22Rv1 (cell line): ENCODE data around the gene TMEM232.

ENCODE experiments used
- H3K27ac ChIP-seq: fragments of 450-650 bp; 2 replicates; pipeline ENCODE4 v1.5.1; 2017
- CTCF ChIP-seq: fragments of 450-650 bp; IDR thresholded peaks from 2 replicates; pipeline ENCODE4 v1.5.1; 2017; ENCODE audit warnings: mild to moderate bottlenecking
- ZFX ChIP-seq: fragments of 450-650 bp; IDR thresholded peaks from 2 replicates; pipeline ENCODE4 v1.6.1; 2017; ENCODE audit warnings: antibody characterized with exemption, borderline replicate concordance

The TMEM232 gene

DNA sequence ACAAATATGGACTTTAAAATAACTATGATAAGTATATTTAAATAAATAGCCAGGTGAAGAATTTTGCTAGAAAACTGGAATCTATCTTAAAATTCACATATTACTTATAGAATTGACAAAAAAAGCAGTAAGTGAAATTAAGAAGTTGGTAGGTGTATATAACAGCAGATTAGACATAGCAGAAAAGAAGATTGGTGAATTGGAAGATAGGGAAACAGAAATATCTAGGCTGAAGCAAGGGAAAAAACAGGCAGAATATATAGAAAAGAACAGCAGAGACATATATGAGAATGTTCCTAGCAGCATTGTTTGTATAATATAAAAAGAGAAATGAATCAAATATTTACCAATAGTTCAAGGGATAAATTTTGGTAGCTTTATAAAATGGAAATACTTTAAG lies 294.9 kb downstream of the TMEM232 start:
- TF ChIP-seq CTCF (no peak), ZFX (no peak)

DNA sequence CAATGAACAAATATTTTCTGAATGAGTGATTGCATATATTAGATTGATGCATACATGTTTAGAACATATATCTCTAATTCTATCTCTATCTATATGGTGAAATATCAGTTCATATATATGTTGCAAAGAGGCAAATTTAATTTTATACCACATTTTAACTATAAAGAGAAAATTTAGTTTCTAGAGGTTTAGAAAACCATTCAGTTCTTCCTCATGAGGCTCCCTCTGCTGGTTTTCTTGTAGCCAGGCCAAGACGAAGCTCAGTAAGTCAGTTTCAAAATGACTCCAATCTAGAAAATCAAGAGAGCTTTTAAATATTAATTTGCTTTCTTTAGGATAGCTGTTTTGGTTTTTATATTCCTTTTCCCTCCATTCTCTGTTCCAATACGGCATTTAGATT lies 312.1 kb downstream of the TMEM232 start:
- no peak for TF ChIP-seq ZFX
- TF ChIP-seq CTCF: peak; percentile 43
- H3K27ac ChIP-seq: no peak overlapping the region

More for the DNA sequence above, 294.9 kb downstream of the TMEM232 start:
- no peak overlapping the region for H3K27ac ChIP-seq

DNA sequence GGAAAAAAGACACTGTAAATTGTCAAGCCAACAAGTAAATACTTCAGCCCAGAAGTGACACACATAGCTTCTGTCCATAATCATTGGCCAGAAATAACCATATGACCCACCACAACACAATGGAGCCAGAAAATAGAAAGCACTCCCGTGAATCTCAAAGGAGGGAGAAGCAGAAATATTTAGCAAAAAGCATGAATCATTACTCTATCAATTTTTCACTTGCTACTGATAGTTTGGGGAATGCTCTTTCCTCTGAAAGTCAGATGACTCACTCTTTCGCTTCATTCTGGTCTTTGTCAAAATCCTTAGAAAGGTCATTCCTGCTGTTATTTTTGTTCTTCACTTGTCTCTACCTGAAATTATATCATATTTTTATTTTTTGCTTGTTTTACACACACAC lies 312.6 kb downstream of the TMEM232 start:
- no peak overlapping the region for H3K27ac ChIP-seq
- TF ChIP-seq ZFX (no peak), CTCF (no peak)

DNA sequence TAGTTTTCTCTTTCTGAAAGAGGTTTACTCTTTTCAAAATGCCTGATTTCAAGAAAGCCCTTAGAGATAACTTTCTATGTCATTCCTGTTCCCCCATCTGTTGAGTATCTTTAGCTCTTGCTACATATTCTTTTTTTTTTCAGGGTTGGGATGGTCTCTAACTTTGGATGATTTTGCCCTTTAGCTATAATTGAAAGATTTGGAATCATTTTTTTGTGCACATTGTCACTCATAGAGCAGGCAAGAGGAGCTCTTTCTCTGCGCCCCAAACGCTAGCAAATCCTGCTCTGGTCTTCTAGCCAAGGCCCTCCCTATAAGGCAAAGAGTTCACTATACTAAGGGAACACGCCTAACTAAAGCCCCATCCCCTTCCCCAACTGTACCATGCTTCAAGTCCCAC lies 316.9 kb downstream of the TMEM232 start:
- no peak overlapping the region for H3K27ac ChIP-seq
- TF ChIP-seq CTCF (no peak), ZFX (no peak)

DNA sequence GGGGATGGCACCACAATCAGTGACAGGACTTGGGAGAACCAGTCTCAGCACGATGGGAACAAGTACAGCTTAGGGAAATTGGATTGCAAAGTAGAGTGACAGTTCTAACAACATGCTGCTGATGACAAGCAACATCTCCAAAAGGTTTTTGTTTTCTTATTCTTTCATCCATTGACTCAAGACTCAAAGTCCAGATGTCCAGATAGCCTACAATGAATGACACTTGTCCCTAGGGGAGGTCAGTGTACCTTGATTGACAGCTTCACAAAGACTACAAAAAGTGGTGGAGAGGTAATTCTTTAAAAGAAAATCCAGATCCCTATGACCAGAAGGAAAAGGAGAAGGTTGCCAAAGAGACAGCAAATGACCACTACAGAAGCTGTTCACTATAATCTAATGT lies 323.9 kb downstream of the TMEM232 start:
- TF ChIP-seq ZFX: no peak
- no peak for TF ChIP-seq CTCF

DNA sequence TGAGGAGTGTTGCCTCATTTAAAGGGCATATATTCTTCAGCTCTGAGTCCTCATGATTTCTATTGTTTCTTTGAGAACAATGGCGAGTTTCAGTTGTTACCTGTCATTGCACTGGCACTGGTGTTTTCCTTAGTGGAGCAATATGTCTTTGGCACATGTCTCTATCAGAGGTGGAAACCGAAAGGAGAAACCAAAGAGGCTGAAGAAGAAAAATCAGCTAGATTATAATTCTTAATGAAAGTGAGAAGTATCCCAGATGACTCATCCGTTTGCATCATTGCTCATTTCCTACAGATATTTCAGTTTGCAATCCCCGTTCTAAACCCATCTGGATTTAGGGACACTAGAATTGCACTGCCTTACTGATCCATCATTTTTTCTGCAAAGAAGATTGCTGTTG lies 324.6 kb downstream of the TMEM232 start:
- no peak overlapping the region for H3K27ac ChIP-seq
- TF ChIP-seq CTCF (no peak), ZFX (no peak)

More for the DNA sequence above, 323.9 kb downstream of the TMEM232 start:
- H3K27ac ChIP-seq: no peak overlapping the region

DNA sequence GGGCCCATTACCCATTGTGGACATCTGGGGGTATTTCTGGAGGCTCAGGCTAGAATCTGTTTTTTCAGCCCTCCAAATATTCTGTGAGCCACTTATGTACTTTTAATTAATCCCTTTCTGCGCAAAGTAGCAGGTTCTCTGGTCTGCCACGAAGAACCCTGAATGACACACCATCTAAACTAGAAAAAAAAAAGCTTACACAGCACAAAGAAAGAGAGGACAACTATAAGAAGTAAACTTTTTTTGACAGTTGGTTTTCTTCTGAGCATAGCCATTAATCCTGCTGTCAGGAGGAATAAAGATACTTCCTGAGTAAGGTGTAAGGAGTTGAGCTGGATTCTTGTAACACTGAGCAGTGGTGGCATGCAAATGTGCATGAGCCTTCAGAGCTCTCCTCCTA lies 327.5 kb downstream of the TMEM232 start:
- TF ChIP-seq CTCF: no peak
- TF ChIP-seq ZFX: no peak

More for the DNA sequence above, 327.5 kb downstream of the TMEM232 start:
- H3K27ac ChIP-seq: no peak overlapping the region
